ENCODE data around the gene SNX14. TPM values are rescaled to one million over a fixed set of nuclear protein-coding genes. Genes with fewer than 3 reads are reported as not detected.

Gene SNX14
- total RNA-seq, 4 donors from 2014 or later = 91.2 to 123 (median 103) TPM

DNA sequence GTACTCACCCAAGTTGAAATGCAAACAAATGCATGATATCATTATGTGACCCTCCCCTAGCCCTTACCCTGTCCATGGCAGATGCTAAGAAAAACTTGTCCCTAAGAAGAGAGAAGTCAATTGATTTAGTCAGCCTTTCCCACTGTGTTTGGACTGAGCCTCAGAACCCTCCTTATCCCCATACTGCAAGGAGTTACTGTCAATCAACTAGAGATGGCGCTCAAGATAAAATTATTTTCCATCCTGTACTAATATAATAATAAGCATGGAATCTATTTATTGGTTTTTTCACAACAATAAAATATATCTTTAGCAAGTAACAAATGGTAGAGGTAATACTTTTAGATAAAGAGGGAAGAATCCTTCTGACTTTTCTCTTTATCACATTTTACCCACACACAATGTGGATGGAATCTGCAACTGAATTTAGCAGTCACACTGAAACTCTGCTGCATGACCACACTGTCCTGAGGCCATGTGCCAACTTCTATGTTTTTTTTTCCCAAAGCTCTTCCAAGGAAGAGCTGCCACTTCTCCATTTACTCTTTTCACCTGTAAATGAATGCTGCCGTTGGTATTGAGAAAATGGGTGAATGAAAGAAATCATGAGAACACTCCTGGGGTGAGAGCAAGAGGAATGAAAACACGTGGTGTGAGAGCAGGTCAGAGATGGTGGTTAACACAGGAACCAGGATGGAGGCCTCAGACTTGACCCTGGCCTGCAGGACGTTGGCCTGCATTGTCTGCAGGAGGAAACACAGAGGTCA lies 133.3 kb downstream of the SNX14 start:
- no peaks in the 10 kb centered on the region for H3K36me3 ChIP-seq
- TF ChIP-seq POLR2A (IDR thresholded peaks at IDR 0.05) = no peak
- TF ChIP-seq, protein P1, sequence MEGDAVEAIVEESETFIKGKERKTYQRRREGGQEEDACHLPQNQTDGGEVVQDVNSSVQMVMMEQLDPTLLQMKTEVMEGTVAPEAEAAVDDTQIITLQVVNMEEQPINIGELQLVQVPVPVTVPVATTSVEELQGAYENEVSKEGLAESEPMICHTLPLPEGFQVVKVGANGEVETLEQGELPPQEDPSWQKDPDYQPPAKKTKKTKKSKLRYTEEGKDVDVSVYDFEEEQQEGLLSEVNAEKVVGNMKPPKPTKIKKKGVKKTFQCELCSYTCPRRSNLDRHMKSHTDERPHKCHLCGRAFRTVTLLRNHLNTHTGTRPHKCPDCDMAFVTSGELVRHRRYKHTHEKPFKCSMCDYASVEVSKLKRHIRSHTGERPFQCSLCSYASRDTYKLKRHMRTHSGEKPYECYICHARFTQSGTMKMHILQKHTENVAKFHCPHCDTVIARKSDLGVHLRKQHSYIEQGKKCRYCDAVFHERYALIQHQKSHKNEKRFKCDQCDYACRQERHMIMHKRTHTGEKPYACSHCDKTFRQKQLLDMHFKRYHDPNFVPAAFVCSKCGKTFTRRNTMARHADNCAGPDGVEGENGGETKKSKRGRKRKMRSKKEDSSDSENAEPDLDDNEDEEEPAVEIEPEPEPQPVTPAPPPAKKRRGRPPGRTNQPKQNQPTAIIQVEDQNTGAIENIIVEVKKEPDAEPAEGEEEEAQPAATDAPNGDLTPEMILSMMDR (IDR thresholded peaks at IDR 0.05) = no peak
- no peak overlapping the region for H3K4me3 ChIP-seq
- no peak for DNase-seq
- peaks cover 0 to 23% (median 8%) of the 10 kb centered on the region in 4 donors for H3K4me1 ChIP-seq
- no peaks in the 10 kb centered on the region for H3K9me3 ChIP-seq
- no peaks in the 10 kb centered on the region for H3K27me3 ChIP-seq
- peak overlapping the region; percentile 40 to 53 (median 46) for H3K27ac ChIP-seq

DNA sequence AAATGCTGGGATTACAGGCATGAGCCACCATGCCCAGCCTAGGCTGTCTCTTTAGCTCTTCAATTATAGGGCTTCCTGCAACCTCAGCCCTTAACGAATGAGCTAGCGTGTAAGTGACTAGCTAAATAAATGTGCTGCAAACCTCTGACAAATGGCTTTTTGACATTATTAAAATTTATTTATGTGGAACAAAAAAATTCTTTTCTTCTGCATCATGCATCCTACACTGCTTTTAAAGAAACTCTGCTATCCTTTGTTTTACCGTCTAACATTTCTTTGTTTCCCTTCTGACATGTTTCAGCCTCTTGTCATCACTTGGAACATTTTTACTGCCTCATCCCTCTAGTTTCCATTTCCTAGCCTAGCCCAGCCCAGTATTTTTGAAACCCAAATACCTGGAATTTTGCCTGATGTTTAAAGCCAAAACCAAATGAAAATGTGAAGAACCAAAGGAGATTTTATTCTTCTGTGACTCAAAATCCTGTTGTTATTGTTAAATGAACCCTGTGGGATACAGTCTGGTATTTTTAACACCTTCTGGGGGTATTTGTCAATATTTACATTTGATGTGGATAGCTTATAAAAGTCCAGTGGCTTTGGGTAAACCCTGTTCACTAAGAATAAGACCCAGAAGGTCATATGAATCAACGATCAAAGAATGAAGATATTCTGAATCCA lies 134.3 kb downstream of the SNX14 start:
- H3K4me1 ChIP-seq = peaks cover 0 to 23% (median 6%) of the 10 kb centered on the region in 4 donors
- H3K4me3 ChIP-seq = no peak overlapping the region
- TF ChIP-seq, protein P1 (IDR thresholded peaks at IDR 0.05) = no peak
- no peak for TF ChIP-seq POLR2A (IDR thresholded peaks at IDR 0.05)
- H3K27me3 ChIP-seq = no peaks in the 10 kb centered on the region
- no peaks in the 10 kb centered on the region for H3K36me3 ChIP-seq
- H3K27ac ChIP-seq = peak overlapping the region; percentile 0 to 25 (median 9)
- no peak for DNase-seq
- H3K9me3 ChIP-seq = no peaks in the 10 kb centered on the region

DNA sequence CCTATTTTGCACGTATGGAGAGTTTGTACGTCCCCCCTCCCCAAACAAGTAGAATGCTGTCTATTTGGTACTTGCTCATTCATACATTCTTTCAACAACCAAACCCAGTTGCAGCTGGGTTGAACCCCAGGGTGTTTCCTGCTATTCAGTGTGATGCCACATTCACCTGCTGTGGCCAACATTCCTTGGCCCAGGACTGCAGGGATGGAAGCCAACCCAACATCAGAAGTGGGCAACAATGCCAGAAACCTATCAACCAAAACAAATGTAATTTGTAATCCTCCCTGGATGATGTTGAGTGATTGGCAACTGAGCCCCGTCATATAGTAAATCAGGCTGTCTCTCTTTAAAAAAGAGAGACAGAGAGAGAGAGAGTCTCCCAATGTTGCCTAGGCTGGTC lies 134.9 kb downstream of the SNX14 start:
- Histone ChIP-seq H3K4me1 (peaks cover 0 to 23% (median 6%) of the 10 kb centered on the region in 4 donors), H3K36me3 (no peaks in the 10 kb centered on the region), H3K4me3 (no peak overlapping the region), H3K9me3 (no peaks in the 10 kb centered on the region), H3K27me3 (no peaks in the 10 kb centered on the region), H3K27ac (peak overlapping the region in 2 of 4 donors; percentile 15 to 25)
- DNase-seq = no peak
- TF ChIP-seq POLR2A (IDR thresholded peaks at IDR 0.05) = no peak
- TF ChIP-seq, protein P1 (IDR thresholded peaks at IDR 0.05) = no peak

DNA sequence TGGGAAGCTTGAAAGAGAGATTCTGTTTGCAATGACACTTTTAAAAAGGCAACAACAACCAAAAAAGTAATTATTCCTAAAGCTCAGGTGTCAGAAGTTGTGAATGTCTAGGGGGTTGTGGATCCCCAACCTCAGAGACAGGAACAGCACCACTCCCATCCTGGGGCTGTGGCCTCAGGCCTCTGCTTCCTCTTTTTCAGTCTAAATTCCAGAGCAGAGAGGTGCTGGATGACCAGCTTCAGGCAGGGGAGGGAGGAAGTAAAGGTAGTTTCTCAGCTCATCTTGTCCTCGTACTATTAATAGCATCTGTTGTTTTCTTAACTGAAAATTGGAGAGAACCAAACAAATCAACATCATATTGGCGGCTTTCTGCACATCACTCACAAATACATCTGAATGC lies 135.5 kb downstream of the SNX14 start:
- Histone ChIP-seq H3K27ac (peak overlapping the region in 2 of 4 donors; percentile 25 to 34), H3K9me3 (no peaks in the 10 kb centered on the region), H3K4me3 (no peak overlapping the region), H3K27me3 (no peaks in the 10 kb centered on the region), H3K4me1 (peaks cover 0 to 23% (median 8%) of the 10 kb centered on the region in 4 donors), H3K36me3 (no peaks in the 10 kb centered on the region)
- TF ChIP-seq, protein P1 (IDR thresholded peaks at IDR 0.05) = no peak
- no peak for TF ChIP-seq POLR2A (IDR thresholded peaks at IDR 0.05)
- peak in 1 of 3 donors; percentile 48 for DNase-seq

DNA sequence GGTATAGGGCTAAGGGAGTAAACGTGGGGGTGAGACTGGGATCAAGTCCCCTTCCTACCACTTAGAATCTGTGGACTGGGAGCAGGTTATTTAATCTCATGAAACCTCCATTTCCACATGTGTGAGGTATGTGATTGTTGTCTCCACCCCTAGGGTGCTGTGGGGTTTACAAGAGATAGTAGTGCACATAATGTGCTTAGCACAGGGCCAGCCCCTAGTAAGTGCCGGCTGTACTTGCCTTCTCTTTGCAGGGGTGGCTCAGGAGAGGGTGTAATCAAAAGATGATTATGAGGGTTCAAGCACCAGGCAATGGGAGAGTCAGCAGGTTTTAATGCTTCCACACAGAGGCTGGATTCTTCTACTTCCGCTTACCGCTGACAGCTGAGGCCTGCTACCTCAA lies 136.9 kb downstream of the SNX14 start:
- no peak for TF ChIP-seq POLR2A (IDR thresholded peaks at IDR 0.05)
- TF ChIP-seq, protein P1 (IDR thresholded peaks at IDR 0.05) = no peak
- no peak for DNase-seq
- no peak overlapping the region for H3K4me3 ChIP-seq
- H3K27ac ChIP-seq = no peak overlapping the region
- no peaks in the 10 kb centered on the region for H3K36me3 ChIP-seq
- no peaks in the 10 kb centered on the region for H3K27me3 ChIP-seq
- no peaks in the 10 kb centered on the region for H3K9me3 ChIP-seq
- peaks cover 0 to 24% (median 12%) of the 10 kb centered on the region in 4 donors for H3K4me1 ChIP-seq

Other genes starting within 250 kb of the SNX14 start
- gene NT5E, start 143.8 kb downstream of the SNX14 start, total RNA-seq = 10 to 100 TPM; 14.7 to 40.6 (median 22.7) TPM
- 10 to 100 TPM; 32.4 to 52.8 (median 37.8) TPM for gene SYNCRIP, start 49.0 kb upstream of the SNX14 start, total RNA-seq

All from Peyer's patch (tissue), 4 donors.